Liver (tissue), 9 donors: ENCODE results near the gene CCDC178. TPM values are rescaled to one million over a fixed set of nuclear protein-coding genes. Genes with fewer than 3 reads are reported as not detected.

Experiments used
- DNase-seq: peaks from one replicate; pipeline ENCODE4 v3.0.0-alpha.2; 2017; ENCODE audit warnings: low spot score
- H3K27ac ChIP-seq, 2 donors: one replicate each; pipeline ENCODE4 v1.7.0; 2013; ENCODE audit warnings: inconsistent platforms in 2 of 2, low read length in 2 of 2, control low read depth in 1 of 2, low read depth in 1 of 2, mild to moderate bottlenecking in 1 of 2
- H3K27me3 ChIP-seq, 4 donors: one replicate each; pipeline versions ENCODE4 v1.6.1 to v1.7.0; 2013; ENCODE audit warnings: low read length in 3 of 4, inconsistent platforms in 1 of 4, mild to moderate bottlenecking in 1 of 4, moderate library complexity in 1 of 4; ENCODE audit not compliant: control insufficient read depth in 4 of 4, insufficient read depth in 4 of 4
- H3K36me3 ChIP-seq, 4 donors: one replicate each; pipeline versions ENCODE4 v1.6.1 to v1.7.0; 2013; ENCODE audit warnings: low read length in 3 of 4, mild to moderate bottlenecking in 3 of 4, low read depth in 1 of 4, moderate library complexity in 1 of 4; ENCODE audit not compliant: control insufficient read depth in 4 of 4, insufficient read depth in 3 of 4
- H3K4me1 ChIP-seq, 4 donors: one replicate each; pipeline versions ENCODE4 v1.6.1 to v1.7.0; 2013; ENCODE audit warnings: low read length in 3 of 4, mild to moderate bottlenecking in 3 of 4, moderate library complexity in 1 of 4; ENCODE audit not compliant: control insufficient read depth in 4 of 4, insufficient read depth in 4 of 4
- H3K4me3 ChIP-seq, 3 donors: one replicate each; pipeline versions ENCODE4 v1.6.1 to v1.7.0; 2013; ENCODE audit warnings: low read length in 3 of 3, control low read depth in 1 of 3, low read depth in 1 of 3, mild to moderate bottlenecking in 1 of 3
- H3K9ac ChIP-seq, 2 donors: one replicate each; pipeline ENCODE4 v1.7.0; 2013; ENCODE audit warnings: low read length in 2 of 2, mild to moderate bottlenecking in 2 of 2, moderate library complexity in 2 of 2, control low read depth in 1 of 2, low read depth in 1 of 2
- H3K9me3 ChIP-seq, 4 donors: one replicate each; pipeline versions ENCODE4 v1.6.1 to v1.7.0; 2013; ENCODE audit warnings: low read length in 3 of 4; ENCODE audit not compliant: control insufficient read depth in 4 of 4
- CTCF ChIP-seq: fragments of 150-350 bp; IDR thresholded peaks from 2 replicates; pipeline ENCODE4 v1.5.1; 2017; ENCODE audit warnings: improper control_type of control experiment, low read depth, low read length; ENCODE audit not compliant: missing input control
- EGR1 ChIP-seq, 2 donors: IDR thresholded peaks; 2 replicates each; pipeline ENCODE4 v1.6.1; 2016 to 2018; ENCODE audit warnings: antibody characterized with exemption in 2 of 2, low read depth in 2 of 2
- FOXA1 ChIP-seq: IDR thresholded peaks from 2 replicates; pipeline ENCODE4 v1.6.1; 2016; ENCODE audit warnings: antibody characterized with exemption
- FOXA2 ChIP-seq: IDR thresholded peaks from 2 replicates; pipeline ENCODE4 v1.6.1; 2016; ENCODE audit warnings: antibody characterized with exemption
- GABPA ChIP-seq, 2 donors: IDR thresholded peaks in 1 of 2; conservative IDR thresholded peaks in 1 of 2; 2 replicates each; pipeline ENCODE4 v1.6.1; 2016; ENCODE audit warnings: antibody characterized with exemption in 2 of 2, mild to moderate bottlenecking in 1 of 2, moderate library complexity in 1 of 2
- HNF4G ChIP-seq: IDR thresholded peaks from 2 replicates; pipeline ENCODE4 v1.6.1; 2016; ENCODE audit warnings: antibody characterized with exemption
- RAD21 ChIP-seq, 2 donors: IDR thresholded peaks; 2 replicates each; pipeline ENCODE4 v1.6.1; 2016; ENCODE audit warnings: antibody characterized with exemption in 2 of 2, mild to moderate bottlenecking in 2 of 2
- RXRA ChIP-seq, 2 donors: IDR thresholded peaks; 2 replicates each; pipeline ENCODE4 v1.6.1; 2017 to 2018; ENCODE audit warnings: antibody characterized with exemption in 2 of 2, mild to moderate bottlenecking in 1 of 2
- SP1 ChIP-seq: IDR thresholded peaks from 2 replicates; pipeline ENCODE4 v1.6.1; 2018; ENCODE audit warnings: antibody characterized with exemption, mild to moderate bottlenecking
- TAF1 ChIP-seq: conservative IDR thresholded peaks from 2 replicates; pipeline ENCODE4 v1.6.1; 2016; ENCODE audit warnings: antibody characterized with exemption, mild to moderate bottlenecking
- WGBS: extraction: QIAGEN DNeasy Blood & Tissue Kit; methylation state at CpG from one replicate; pipeline ENCODE4 v1.1.7; 2013; 5-methylcytosine and 5-hydroxymethylcytosine counted together
- polyA plus RNA-seq, 2 donors: library from polyadenylated mRNA; stranded (reverse) in 1 of 2; unstranded in 1 of 2; fragments of 200-250 nt in 1 of 2; fragments of >200 nt in 1 of 2; fragmentation: Nextera tagmentation in 1 of 2; extraction: Ambion mirVana in 1 of 2; gene quantifications; one replicate each; pipeline versions ENCODE4 v1.2.1 to v1.2.3, GENCODE V29; 2013 to 2015
- total RNA-seq, 2 donors: library from RNA; depleted of rRNA; stranded (reverse); fragments of >200 nt; gene quantifications; one replicate each; pipeline ENCODE4 v1.2.3, GENCODE V29; 2014
- TF ChIP-seq, protein P1 (sequence below): IDR thresholded peaks from 2 replicates; pipeline ENCODE4 v1.6.1; 2016; ENCODE audit warnings: antibody characterized with exemption, mild to moderate bottlenecking
- TF ChIP-seq, protein P2 (sequence below): IDR thresholded peaks from 2 replicates; pipeline ENCODE4 v1.6.1; 2016; ENCODE audit warnings: antibody characterized with exemption
- donor health status: healthy.
- donor health status: healthy.
- donor health status: healthy.
- donor health status: healthy.
- donor health status: healthy.

CCDC178 gene
- total and polyA plus RNA-seq, 4 donors, result not detected

DNA sequence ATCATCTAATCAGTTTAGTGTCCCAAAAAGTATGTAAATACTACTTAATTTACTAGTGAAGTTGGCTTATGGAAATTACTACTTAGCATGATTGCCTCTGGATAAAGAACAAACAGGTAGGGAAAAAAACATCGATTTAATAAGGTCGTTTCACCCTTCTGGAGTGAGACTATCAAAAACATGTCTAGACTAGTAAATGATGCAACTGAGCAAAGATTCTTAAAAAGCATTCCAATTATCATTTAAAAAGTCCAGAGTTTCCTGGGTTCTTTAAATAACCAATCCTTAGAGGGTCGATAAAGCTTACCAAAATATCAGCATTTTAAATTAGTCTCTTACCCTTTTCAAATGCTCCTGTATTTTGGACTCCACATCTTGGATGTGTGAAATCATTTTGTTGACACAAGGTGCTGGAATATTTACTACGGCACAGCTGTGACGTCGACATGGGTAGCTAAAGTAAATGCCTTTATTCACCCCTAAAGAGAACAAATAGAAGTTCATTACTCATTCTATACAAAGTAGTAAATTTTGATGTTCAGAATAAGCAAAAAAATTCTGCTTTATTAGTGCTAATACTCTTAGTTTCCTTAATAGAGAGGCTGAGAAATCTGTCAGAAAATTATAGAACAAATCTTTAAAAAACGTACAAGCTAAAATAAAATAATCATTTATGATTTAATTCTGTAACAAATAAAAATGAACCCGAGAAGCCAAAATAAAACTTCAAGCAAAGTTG lies 70.6 kb downstream of the CCDC178 start (continued):
- TF ChIP-seq CTCF (no peak), TAF1 (no peak)
- TF ChIP-seq, protein P1, sequence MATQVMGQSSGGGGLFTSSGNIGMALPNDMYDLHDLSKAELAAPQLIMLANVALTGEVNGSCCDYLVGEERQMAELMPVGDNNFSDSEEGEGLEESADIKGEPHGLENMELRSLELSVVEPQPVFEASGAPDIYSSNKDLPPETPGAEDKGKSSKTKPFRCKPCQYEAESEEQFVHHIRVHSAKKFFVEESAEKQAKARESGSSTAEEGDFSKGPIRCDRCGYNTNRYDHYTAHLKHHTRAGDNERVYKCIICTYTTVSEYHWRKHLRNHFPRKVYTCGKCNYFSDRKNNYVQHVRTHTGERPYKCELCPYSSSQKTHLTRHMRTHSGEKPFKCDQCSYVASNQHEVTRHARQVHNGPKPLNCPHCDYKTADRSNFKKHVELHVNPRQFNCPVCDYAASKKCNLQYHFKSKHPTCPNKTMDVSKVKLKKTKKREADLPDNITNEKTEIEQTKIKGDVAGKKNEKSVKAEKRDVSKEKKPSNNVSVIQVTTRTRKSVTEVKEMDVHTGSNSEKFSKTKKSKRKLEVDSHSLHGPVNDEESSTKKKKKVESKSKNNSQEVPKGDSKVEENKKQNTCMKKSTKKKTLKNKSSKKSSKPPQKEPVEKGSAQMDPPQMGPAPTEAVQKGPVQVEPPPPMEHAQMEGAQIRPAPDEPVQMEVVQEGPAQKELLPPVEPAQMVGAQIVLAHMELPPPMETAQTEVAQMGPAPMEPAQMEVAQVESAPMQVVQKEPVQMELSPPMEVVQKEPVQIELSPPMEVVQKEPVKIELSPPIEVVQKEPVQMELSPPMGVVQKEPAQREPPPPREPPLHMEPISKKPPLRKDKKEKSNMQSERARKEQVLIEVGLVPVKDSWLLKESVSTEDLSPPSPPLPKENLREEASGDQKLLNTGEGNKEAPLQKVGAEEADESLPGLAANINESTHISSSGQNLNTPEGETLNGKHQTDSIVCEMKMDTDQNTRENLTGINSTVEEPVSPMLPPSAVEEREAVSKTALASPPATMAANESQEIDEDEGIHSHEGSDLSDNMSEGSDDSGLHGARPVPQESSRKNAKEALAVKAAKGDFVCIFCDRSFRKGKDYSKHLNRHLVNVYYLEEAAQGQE, result no peak

DNA sequence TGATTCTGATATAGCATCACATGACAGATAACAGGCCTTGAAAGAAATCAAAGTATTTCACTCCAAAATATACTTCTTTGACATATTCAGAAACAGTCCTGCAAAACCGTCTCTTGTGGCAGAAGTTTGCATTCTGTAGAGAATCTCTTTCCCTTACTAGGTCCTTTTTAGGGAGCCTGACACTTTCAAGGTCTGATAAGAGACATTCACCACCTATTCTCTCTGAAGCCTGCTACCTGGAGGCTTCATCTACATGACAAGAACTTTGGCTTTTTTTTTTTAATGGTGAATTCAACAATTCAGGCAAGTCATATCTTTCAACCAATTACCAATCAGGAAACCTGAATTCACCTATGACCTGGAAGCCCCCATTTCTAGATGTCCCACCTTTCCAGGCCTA lies 83.8 kb downstream of the CCDC178 start:
- Histone ChIP-seq H3K27me3 (no peaks in the 10 kb centered on the region), H3K36me3 (no peaks in the 10 kb centered on the region), H3K9me3 (no peaks in the 10 kb centered on the region), H3K4me1 (no peaks in the 10 kb centered on the region), H3K9ac (no peak overlapping the region), H3K27ac (no peak overlapping the region), H3K4me3 (no peak overlapping the region)
- WGBS, result 70% methylated on average over 1 of the region's 1 CpG
- no peak for TF ChIP-seq CTCF
- TF ChIP-seq RXRA (IDR thresholded peaks at IDR 0.05), result no peak
- TF ChIP-seq SP1, result no peak
- no peak for TF ChIP-seq FOXA1
- DNase-seq, result no peak

- TF ChIP-seq EGR1 (IDR thresholded peaks at IDR 0.05; ENCODE audit: low read depth in 2 of 2), result no peak
- no peak for TF ChIP-seq GABPA (IDR thresholded peaks at IDR 0.05 in 1 of 2, conservative IDR thresholded peaks at IDR 0.05 in 1 of 2)
- TF ChIP-seq, protein P1, result no peak
- TF ChIP-seq HNF4G, result no peak
- no peak for TF ChIP-seq SP1
- TF ChIP-seq, protein P2, sequence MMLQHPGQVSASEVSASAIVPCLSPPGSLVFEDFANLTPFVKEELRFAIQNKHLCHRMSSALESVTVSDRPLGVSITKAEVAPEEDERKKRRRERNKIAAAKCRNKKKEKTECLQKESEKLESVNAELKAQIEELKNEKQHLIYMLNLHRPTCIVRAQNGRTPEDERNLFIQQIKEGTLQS, result no peak
- TF ChIP-seq TAF1, result no peak
- TF ChIP-seq RAD21 (IDR thresholded peaks at IDR 0.05), result no peak
- no peak for TF ChIP-seq FOXA2
- no peaks in the 10 kb centered on the region for H3K9me3 ChIP-seq
- no peaks in the 10 kb centered on the region for H3K27me3 ChIP-seq
- 43% methylated on average over 1 of the region's 1 CpG for WGBS
- H3K36me3 ChIP-seq, result no peaks in the 10 kb centered on the region
- H3K4me3 ChIP-seq, result no peak overlapping the region
- no peak overlapping the region for H3K27ac ChIP-seq
- no peaks in the 10 kb centered on the region for H3K4me1 ChIP-seq
- no peak overlapping the region for H3K9ac ChIP-seq
- no peak for DNase-seq
Measured at GRCh38 chr18:33355756-33356155, 84.8 kb downstream of the CCDC178 start.
